Type B pancreatic cell (in vitro differentiated cells): ENCODE results near the gene SAP25. TPM values are rescaled to one million over a fixed set of nuclear protein-coding genes. Genes with fewer than 3 reads are reported as not detected.

Experiments
- DNase-seq: peaks from one replicate; pipeline ENCODE4 v3.0.0; 2021; ENCODE audit warnings: mixed read lengths; ENCODE audit not compliant: unreplicated experiment; ENCODE audit errors: extremely low spot score
- H3K27ac Mint-ChIP-seq: 2 replicates; pipeline ENCODE4 v1.8.0; 2021; ENCODE audit warnings: mild to moderate bottlenecking, mixed read lengths
- H3K27me3 Mint-ChIP-seq: 2 replicates; pipeline ENCODE4 v1.8.0; 2021; ENCODE audit warnings: mixed read lengths
- H3K36me3 Mint-ChIP-seq: 2 replicates; pipeline ENCODE4 v1.8.0; 2021; ENCODE audit warnings: mixed read lengths
- H3K4me1 Mint-ChIP-seq: one replicate; pipeline ENCODE4 v1.8.0; 2021; ENCODE audit warnings: mixed read lengths; ENCODE audit not compliant: unreplicated experiment
- H3K4me3 Mint-ChIP-seq: 2 replicates; pipeline ENCODE4 v1.8.0; 2021; ENCODE audit warnings: mild to moderate bottlenecking, mixed read lengths
- H3K9me3 Mint-ChIP-seq: 2 replicates; pipeline ENCODE4 v1.8.0; 2021; ENCODE audit warnings: mixed read lengths
- CTCF ChIP-seq: fragments of 200-600 bp; sonication (generic); conservative IDR thresholded peaks from 2 replicates; pipeline ENCODE4 v1.5.0; 2021; ENCODE audit warnings: antibody characterized with exemption, mild to moderate bottlenecking
- total RNA-seq: library from RNA; stranded (reverse); gene quantifications from 2 replicates; pipeline ENCODE4 v1.2.1, GENCODE V29; 2021; ENCODE audit warnings: low replicate concordance

SAP25 gene
- total RNA-seq, 1 donor from 2014 or later: 5.6 TPM

GRCh38 chr7:100575746-100576383, 2.2 kb upstream of the SAP25 start:
- Mint-ChIP-seq H3K9me3 (no peaks in the 10 kb centered on the region), H3K4me3 (no peak overlapping the region), H3K36me3 (no peaks in the 10 kb centered on the region), H3K27ac (no peak overlapping the region), H3K27me3 (no peaks in the 10 kb centered on the region), H3K4me1 (peaks cover 8% of the 10 kb centered on the region)
- DNase-seq: no peak
- TF ChIP-seq CTCF: no peak

GRCh38 chr7:100575206-100575631, 1.5 kb upstream of the SAP25 start:
- Mint-ChIP-seq H3K4me1 (peaks cover 8% of the 10 kb centered on the region), H3K36me3 (no peaks in the 10 kb centered on the region), H3K4me3 (no peak overlapping the region), H3K27ac (no peak overlapping the region), H3K27me3 (no peaks in the 10 kb centered on the region), H3K9me3 (no peaks in the 10 kb centered on the region)
- DNase-seq: peak; percentile 68
- no peak for TF ChIP-seq CTCF

GRCh38 chr7:100574362-100575205, 884 bp upstream of the SAP25 start:
- DNase-seq: no peak
- no peaks in the 10 kb centered on the region for H3K9me3 Mint-ChIP-seq
- no peak overlapping the region for H3K27ac Mint-ChIP-seq
- no peaks in the 10 kb centered on the region for H3K36me3 Mint-ChIP-seq
- H3K27me3 Mint-ChIP-seq: no peaks in the 10 kb centered on the region
- TF ChIP-seq CTCF: no peak
- no peak overlapping the region for H3K4me3 Mint-ChIP-seq
- H3K4me1 Mint-ChIP-seq: peaks cover 9% of the 10 kb centered on the region

GRCh38 chr7:100572949-100573675, 588 bp downstream of the SAP25 start:
- H3K27me3 Mint-ChIP-seq: peaks cover 4% of the 10 kb centered on the region
- no peak for DNase-seq
- no peak overlapping the region for H3K27ac Mint-ChIP-seq
- no peak for TF ChIP-seq CTCF
- no peak overlapping the region for H3K4me3 Mint-ChIP-seq
- H3K9me3 Mint-ChIP-seq: no peaks in the 10 kb centered on the region
- no peaks in the 10 kb centered on the region for H3K36me3 Mint-ChIP-seq
- H3K4me1 Mint-ChIP-seq: peaks cover 21% of the 10 kb centered on the region

GRCh38 chr7:100572281-100572948, 1.3 kb downstream of the SAP25 start:
- Mint-ChIP-seq H3K4me1 (peaks cover 21% of the 10 kb centered on the region), H3K36me3 (no peaks in the 10 kb centered on the region), H3K4me3 (peak overlapping the region; percentile 74), H3K27me3 (peaks cover 4% of the 10 kb centered on the region), H3K27ac (peak overlapping the region; percentile 79), H3K9me3 (no peaks in the 10 kb centered on the region)
- TF ChIP-seq CTCF: no peak
- peak; percentile 67 for DNase-seq
